Calu3 (cell line): Measurements from ENCODE around the gene CSNK2A2. TPM values are rescaled to one million over a fixed set of nuclear protein-coding genes. Genes with fewer than 3 reads are reported as not detected.
A peak's percentile ranks its signal among the peaks of the same experiment; 100 is the strongest.

Source experiments
- BruUV-seq: library from RNA; stranded (reverse); fragments of 400-500 nt; replicated peaks from 2 replicates; lab custom pipeline; 2021; lab: Mats Ljungman, UMichigan
- CTCF ChIA-PET: fragments of 300-600 bp; sonication (Branson Sonifier 250); formaldehyde crosslinking; loops from one replicate; lab custom pipeline; 2022; ENCODE audit warnings: antibody characterized with exemption; lab: Charles Lee
- DNase-seq: peaks from one replicate; pipeline ENCODE4 v3.0.0; 2022
- H3K27ac Mint-ChIP-seq: one replicate; pipeline ENCODE4 v1.8.0; 2022; ENCODE audit warnings: mixed read lengths; ENCODE audit not compliant: unreplicated experiment
- H3K27me3 Mint-ChIP-seq: one replicate; pipeline ENCODE4 v1.8.0; 2022; ENCODE audit warnings: mixed read lengths; ENCODE audit not compliant: unreplicated experiment
- H3K36me3 Mint-ChIP-seq: one replicate; pipeline ENCODE4 v1.8.0; 2022; ENCODE audit warnings: mild to moderate bottlenecking, moderate library complexity, mixed read lengths; ENCODE audit not compliant: insufficient read depth, unreplicated experiment
- H3K4me1 Mint-ChIP-seq: one replicate; pipeline ENCODE4 v1.8.0; 2022; ENCODE audit warnings: mild to moderate bottlenecking, low read depth, mixed read lengths; ENCODE audit not compliant: unreplicated experiment
- H3K4me3 Mint-ChIP-seq: one replicate; pipeline ENCODE4 v1.8.0; 2022; ENCODE audit warnings: mild to moderate bottlenecking, low read depth, moderate library complexity, mixed read lengths; ENCODE audit not compliant: unreplicated experiment
- H3K9me3 Mint-ChIP-seq: one replicate; pipeline ENCODE4 v1.8.0; 2022; ENCODE audit warnings: low read depth, mixed read lengths; ENCODE audit not compliant: unreplicated experiment
- CTCF ChIP-seq: fragments of 200-600 bp; IDR thresholded peaks from one replicate; pipeline ENCODE4 v1.8.0; 2022; ENCODE audit warnings: antibody characterized with exemption; ENCODE audit not compliant: unreplicated experiment
- intact Hi-C: fragments of 100-400 bp; cut with micrococcal nuclease; formaldehyde crosslinking; loops from one replicate; pipeline ENCODE4 v1.10.0; 2022; ENCODE audit not compliant: unreplicated experiment
- total RNA-seq: library from RNA; stranded (reverse); gene quantifications from 2 replicates; pipeline ENCODE4 v1.2.3, GENCODE V29; 2022

The CSNK2A2 gene
- total RNA-seq, 1 experiment from 2014 or later: 85.9 TPM

GRCh38 chr16:58138852-58139251, 59.1 kb downstream of the CSNK2A2 start:
- Mint-ChIP-seq H3K36me3 (no peaks in the 10 kb centered on the region), H3K27me3 (peaks cover 9% of the 10 kb centered on the region), H3K27ac (no peak overlapping the region), H3K4me1 (no peaks in the 10 kb centered on the region), H3K4me3 (no peak overlapping the region), H3K9me3 (peaks cover 10% of the 10 kb centered on the region)
- BruUV-seq: no TSS peak
- CTCF ChIA-PET: interaction anchor here (0.9 kb wide), 1 partner anchor 17 kb away, joined by 3 read pairs; no protein-coding TSS in a partner anchor
- intact Hi-C loops: no loop called here
- no peak for TF ChIP-seq CTCF
- no peak for DNase-seq

- no TSS peak for BruUV-seq
- Mint-ChIP-seq H3K4me1 (no peaks in the 10 kb centered on the region), H3K36me3 (no peaks in the 10 kb centered on the region), H3K4me3 (no peak overlapping the region), H3K9me3 (peaks cover 10% of the 10 kb centered on the region), H3K27ac (no peak overlapping the region), H3K27me3 (no peaks in the 10 kb centered on the region)
- TF ChIP-seq CTCF: no peak
- no peak for DNase-seq
- intact Hi-C loops: no loop called here
- CTCF ChIA-PET: interaction anchor here (0.6 kb wide), 1 partner anchor 515 kb away, joined by 5 read pairs; no protein-coding TSS in a partner anchor
Observed at GRCh38 chr16:58137581-58137980, 60.3 kb downstream of the CSNK2A2 start.

- Mint-ChIP-seq H3K4me3 (peak within 1 kb of the TSS; percentile 68), H3K9me3 (no peaks in the 10 kb centered on the region), H3K36me3 (peaks cover 28% of the 10 kb centered on the region), H3K4me1 (peaks cover 34% of the 10 kb centered on the region), H3K27me3 (no peaks in the 10 kb centered on the region), H3K27ac (peak within 1 kb of the TSS; percentile 63)
- intact Hi-C loops: loop anchor here (5.0 to 10.0 kb wide), 3 partner anchors 237 to 395 kb away; partner anchors contain the start of gene KATNB1
- no peak for TF ChIP-seq CTCF
- BruUV-seq: no TSS peak
- CTCF ChIA-PET: interaction anchor here (0.5 to 1.7 kb wide), 14 partner anchors 11 to 815 kb away, joined by 3 to 13 read pairs (median 3); no protein-coding TSS in a partner anchor
- peak; percentile 99 for DNase-seq
Observed at GRCh38 chr16:58129097-58129936, 68.6 kb downstream of the CSNK2A2 start, which contains the start of gene CFAP20. Gene CFAP20, minus strand, starts transcription at chr16:58129381. Its CDS starts 266 bp downstream, at chr16:58129115.

- peaks cover 40% of the 10 kb centered on the region for H3K4me1 Mint-ChIP-seq
- peak; percentile 28 for DNase-seq
- BruUV-seq: no TSS peak
Observed at GRCh38 chr16:58128711-58129096, 69.2 kb downstream of the CSNK2A2 start.

More at GRCh38 chr16:58128711-58129096, 69.2 kb downstream of the CSNK2A2 start:
- H3K4me3 Mint-ChIP-seq: peak overlapping the region; percentile 68
- CTCF ChIA-PET: interaction anchor here (0.7 to 1.7 kb wide), 10 partner anchors 12 to 532 kb away, joined by 3 to 13 read pairs (median 3); no protein-coding TSS in a partner anchor
- TF ChIP-seq CTCF: no peak
- H3K36me3 Mint-ChIP-seq: peaks cover 34% of the 10 kb centered on the region
- no peaks in the 10 kb centered on the region for H3K9me3 Mint-ChIP-seq
- intact Hi-C loops: loop anchor here (5.0 to 10.0 kb wide), 3 partner anchors 236 to 394 kb away; partner anchors contain the start of gene KATNB1
- no peaks in the 10 kb centered on the region for H3K27me3 Mint-ChIP-seq
- peak overlapping the region; percentile 63 for H3K27ac Mint-ChIP-seq
